Natural killer cell (primary cell): ENCODE results near the gene TAMM41. TPM values are rescaled to one million over a fixed set of nuclear protein-coding genes. Genes with fewer than 3 reads are reported as not detected.
A peak's percentile ranks its signal among the peaks of the same experiment; 100 is the strongest.

Source experiments
- ATAC-seq, 3 donors: fragments of 150-1000 bp in 2 of 3; fragments of 200-7000 bp in 1 of 3; cut with Tn5 transposase; 1 replicate in 1 of 3; 2 replicates in 2 of 3; pipeline ENCODE4 v1.10.0; 2021; ENCODE audit warnings: mild to moderate bottlenecking in 2 of 3, moderate library complexity in 2 of 3
- DNase-seq, 2 donors: peaks; one replicate each; pipeline versions ENCODE4 v3.0.0 to v3.0.0-alpha.2; 2013 to 2021; ENCODE audit warnings: mixed read lengths in 1 of 2
- H3K27ac ChIP-seq: one replicate; pipeline ENCODE4 v1.5.1; 2013; ENCODE audit warnings: mild to moderate bottlenecking, low read length
- H3K27me3 ChIP-seq: one replicate; pipeline ENCODE4 v1.6.1; 2013; ENCODE audit warnings: low read length; ENCODE audit not compliant: control insufficient read depth, insufficient read depth
- H3K36me3 ChIP-seq: one replicate; pipeline ENCODE4 v1.6.1; 2013; ENCODE audit warnings: low read length; ENCODE audit not compliant: control insufficient read depth, insufficient read depth
- H3K4me1 ChIP-seq: one replicate; pipeline ENCODE4 v1.6.1; 2013; ENCODE audit warnings: low read length; ENCODE audit not compliant: control insufficient read depth, insufficient read depth
- H3K4me3 ChIP-seq: one replicate; pipeline ENCODE4 v1.5.1; 2013; ENCODE audit warnings: low read length
- H3K9me3 ChIP-seq: one replicate; pipeline ENCODE4 v1.6.1; 2013; ENCODE audit warnings: low read length; ENCODE audit not compliant: control insufficient read depth, insufficient read depth
- H3K27ac Mint-ChIP-seq, 2 donors: one replicate each; pipeline ENCODE4 v1.8.0; 2022; ENCODE audit warnings: mild to moderate bottlenecking in 2 of 2, mixed read lengths in 2 of 2, moderate library complexity in 1 of 2
- H3K27me3 Mint-ChIP-seq, 2 donors: one replicate each; pipeline ENCODE4 v1.8.0; 2022; ENCODE audit warnings: low read depth in 2 of 2, mixed read lengths in 2 of 2
- H3K36me3 Mint-ChIP-seq: one replicate; pipeline ENCODE4 v1.8.0; 2022; ENCODE audit warnings: mixed read lengths
- H3K4me1 Mint-ChIP-seq, 2 donors: one replicate each; pipeline ENCODE4 v1.8.0; 2022; ENCODE audit warnings: mixed read lengths in 2 of 2
- H3K4me3 Mint-ChIP-seq: one replicate; pipeline ENCODE4 v1.8.0; 2022; ENCODE audit warnings: mild to moderate bottlenecking, moderate library complexity, mixed read lengths
- H3K9me3 Mint-ChIP-seq, 2 donors: one replicate each; pipeline ENCODE4 v1.8.0; 2022; ENCODE audit warnings: mixed read lengths in 2 of 2
- CTCF ChIP-seq: fragments of 200-600 bp; IDR thresholded peaks from one replicate; pipeline ENCODE4 v1.8.0; 2022; ENCODE audit warnings: antibody characterized with exemption
- WGBS: methylation state at CpG from one replicate; pipeline ENCODE4 v1.1.7; 2013; ENCODE audit warnings: missing lambda C conversion rate; ENCODE audit not compliant: insufficient coverage; 5-methylcytosine and 5-hydroxymethylcytosine counted together
- intact Hi-C: fragments of 100-400 bp; cut with micrococcal nuclease; formaldehyde crosslinking; loops from one replicate; pipeline ENCODE4 v1.14.2; 2022
- total RNA-seq, 4 donors: library from RNA; stranded (reverse); fragments of 120-200 nt in 1 of 4; gene quantifications; one replicate each; pipeline versions ENCODE4 v1.2.3 to v1.2.4, GENCODE V29; 2013 to 2022

The TAMM41 gene
- total RNA-seq, 3 donors from 2014 or later (not counting 1 experiment from before 2014, with no cell fraction given), result 17.9 to 25.8 (median 23.2) TPM

- Mint-ChIP-seq H3K9me3 (no peaks in the 10 kb centered on the region), H3K27me3 (no peaks in the 10 kb centered on the region), H3K27ac (peak overlapping the region in 1 of 2 donors; percentile 39), H3K36me3 (no peaks in the 10 kb centered on the region), H3K4me1 (peaks cover 10 to 11% of the 10 kb centered on the region in 2 donors), H3K4me3 (no peak overlapping the region)
- H3K9me3 ChIP-seq, result no peaks in the 10 kb centered on the region
- no peak for TF ChIP-seq CTCF
- H3K4me1 ChIP-seq, result peaks cover 4% of the 10 kb centered on the region
- no peaks in the 10 kb centered on the region for H3K27me3 ChIP-seq
- ATAC-seq (peak in 1 of 3 donors; percentile 55), DNase-seq (peak in 1 of 2 donors; percentile 10)
- intact Hi-C loops, result no loop called here
- no peaks in the 10 kb centered on the region for H3K36me3 ChIP-seq
- 33% methylated on average over 5 of the region's 5 CpGs for WGBS
- H3K27ac ChIP-seq, result no peak overlapping the region
- no peak overlapping the region for H3K4me3 ChIP-seq
These were observed 81.7 kb downstream of the TAMM41 start for GRCh38 chr3:11764931-11765363.

- Mint-ChIP-seq H3K4me3 (no peak overlapping the region), H3K9me3 (no peaks in the 10 kb centered on the region), H3K36me3 (no peaks in the 10 kb centered on the region), H3K27me3 (no peaks in the 10 kb centered on the region), H3K4me1 (peaks cover 2 to 4% of the 10 kb centered on the region in 2 donors), H3K27ac (no peak overlapping the region)
- peaks cover 1% of the 10 kb centered on the region for H3K4me1 ChIP-seq
- no peaks in the 10 kb centered on the region for H3K9me3 ChIP-seq
- H3K4me3 ChIP-seq, result no peak overlapping the region
- no peak overlapping the region for H3K27ac ChIP-seq
- H3K27me3 ChIP-seq, result no peaks in the 10 kb centered on the region
- DNase-seq, result no peak
- WGBS, result no CpG with 5 or more reads among the region's 2 CpGs
- no peak for TF ChIP-seq CTCF
- no peak for ATAC-seq
- intact Hi-C loops, result no loop called here
- H3K36me3 ChIP-seq, result no peaks in the 10 kb centered on the region
These were observed 86.7 kb downstream of the TAMM41 start for GRCh38 chr3:11759996-11760395.

GRCh38 chr3:11757929-11758328 is 88.8 kb downstream of the TAMM41 start:
- H3K27ac ChIP-seq, result no peak overlapping the region
- H3K4me1 ChIP-seq, result no peaks in the 10 kb centered on the region
- DNase-seq, result no peak
- intact Hi-C loops, result no loop called here
- no peak overlapping the region for H3K27ac Mint-ChIP-seq
- ATAC-seq, result no peak
- H3K27me3 Mint-ChIP-seq, result peaks cover 0 to under 1% of the 10 kb centered on the region in 2 donors
- H3K36me3 Mint-ChIP-seq, result no peaks in the 10 kb centered on the region
- no peaks in the 10 kb centered on the region for H3K9me3 ChIP-seq
- no peaks in the 10 kb centered on the region for H3K4me1 Mint-ChIP-seq
- no peak for TF ChIP-seq CTCF
- no peaks in the 10 kb centered on the region for H3K9me3 Mint-ChIP-seq
- H3K4me3 Mint-ChIP-seq, result no peak overlapping the region
- no peaks in the 10 kb centered on the region for H3K36me3 ChIP-seq
- no peaks in the 10 kb centered on the region for H3K27me3 ChIP-seq
- WGBS, result 90% methylated on average over 6 of the region's 6 CpGs
- no peak overlapping the region for H3K4me3 ChIP-seq

- intact Hi-C loops, result no loop called here
- H3K27ac Mint-ChIP-seq, result no peak overlapping the region
These were observed 89.2 kb downstream of the TAMM41 start for GRCh38 chr3:11757441-11757875.

More at GRCh38 chr3:11757441-11757875, 89.2 kb downstream of the TAMM41 start:
- Mint-ChIP-seq H3K27me3 (peaks cover 0 to 3% of the 10 kb centered on the region in 2 donors), H3K4me3 (no peak overlapping the region), H3K36me3 (no peaks in the 10 kb centered on the region), H3K9me3 (no peaks in the 10 kb centered on the region), H3K4me1 (no peaks in the 10 kb centered on the region)
- no peaks in the 10 kb centered on the region for H3K9me3 ChIP-seq
- no peak overlapping the region for H3K27ac ChIP-seq
- DNase-seq, result no peak
- H3K4me3 ChIP-seq, result no peak overlapping the region
- H3K27me3 ChIP-seq, result no peaks in the 10 kb centered on the region
- no peak for TF ChIP-seq CTCF
- peak in 1 of 3 donors; percentile 53 for ATAC-seq
- H3K36me3 ChIP-seq, result no peaks in the 10 kb centered on the region
- H3K4me1 ChIP-seq, result no peaks in the 10 kb centered on the region
- 66% methylated on average over 9 of the region's 9 CpGs for WGBS
